Thyroid gland (tissue), 4 donors: ENCODE measurements around the gene RCOR1. TPM values are rescaled to one million over a fixed set of nuclear protein-coding genes. Genes with fewer than 3 reads are reported as not detected.

Source experiments
- DNase-seq, 2 donors: peaks; one replicate each; pipeline ENCODE4 v3.0.0-alpha.2; 2019
- H3K27ac ChIP-seq, 3 donors: fragments of 200-600 bp; sonication (generic); 1 replicate in 2 of 3; 2 replicates in 1 of 3; pipeline ENCODE4 v1.5.1; 2016 to 2019; ENCODE audit warnings: mild to moderate bottlenecking in 1 of 3, moderate library complexity in 1 of 3
- H3K27me3 ChIP-seq: fragments of 200-600 bp; sonication (generic); one replicate; pipeline ENCODE4 v1.5.1; 2019
- H3K36me3 ChIP-seq, 2 donors: fragments of 200-600 bp; sonication (generic); one replicate each; pipeline ENCODE4 v1.5.1; 2016 to 2019
- H3K4me1 ChIP-seq, 2 donors: fragments of 200-600 bp; sonication (generic); one replicate each; pipeline ENCODE4 v1.5.1; 2017 to 2019
- H3K4me3 ChIP-seq, 3 donors: fragments of 200-600 bp; sonication (generic); replicated peaks in 1 of 3; 1 replicate in 2 of 3; 2 replicates in 1 of 3; pipeline ENCODE4 v1.5.1; 2016; ENCODE audit warnings: mild to moderate bottlenecking in 1 of 3
- H3K9me3 ChIP-seq: fragments of 200-600 bp; sonication (generic); one replicate; pipeline ENCODE4 v1.5.1; 2017
- POLR2A ChIP-seq, 2 donors: fragments of 450-650 bp; IDR thresholded peaks; one replicate each; pipeline ENCODE4 v1.6.1; 2017; ENCODE audit warnings: antibody characterized with exemption in 2 of 2, mild to moderate bottlenecking in 2 of 2, moderate library complexity in 1 of 2
- WGBS, 2 donors: methylation state at CpG; one replicate each; pipeline ENCODE4 v1.1.5; 2017; 5-methylcytosine and 5-hydroxymethylcytosine counted together
- intact Hi-C: fragments of 100-400 bp; cut with DNase I; formaldehyde crosslinking; loops from one replicate; pipeline ENCODE4 v1.15.1; 2023
- total RNA-seq, 4 donors: library from RNA; depleted of rRNA; stranded (reverse); fragments of >200 nt; gene quantifications; one replicate each; pipeline ENCODE4 v1.2.3, GENCODE V29; 2016
- TF ChIP-seq, protein P1 (sequence below), 6 experiments: fragments of 200-600 bp in 3 of 6; fragments of 450-650 bp in 3 of 6; sonication (generic) in 3 of 6; IDR thresholded peaks; one replicate each; pipeline ENCODE4 v1.5.1; 2016 to 2019; ENCODE audit warnings: antibody characterized with exemption in 6 of 6, mild to moderate bottlenecking in 2 of 6, inconsistent platforms in 1 of 6, moderate library complexity in 1 of 6

RCOR1 gene
- total RNA-seq, 4 donors from 2014 or later = 9.4 to 14.2 (median 11.3) TPM

GRCh38 chr14:102579696-102580549 lies 12.5 kb upstream of the RCOR1 start:
- no peaks in the 10 kb centered on the region for H3K4me1 ChIP-seq
- H3K27me3 ChIP-seq = no peaks in the 10 kb centered on the region
- TF ChIP-seq, protein P1, sequence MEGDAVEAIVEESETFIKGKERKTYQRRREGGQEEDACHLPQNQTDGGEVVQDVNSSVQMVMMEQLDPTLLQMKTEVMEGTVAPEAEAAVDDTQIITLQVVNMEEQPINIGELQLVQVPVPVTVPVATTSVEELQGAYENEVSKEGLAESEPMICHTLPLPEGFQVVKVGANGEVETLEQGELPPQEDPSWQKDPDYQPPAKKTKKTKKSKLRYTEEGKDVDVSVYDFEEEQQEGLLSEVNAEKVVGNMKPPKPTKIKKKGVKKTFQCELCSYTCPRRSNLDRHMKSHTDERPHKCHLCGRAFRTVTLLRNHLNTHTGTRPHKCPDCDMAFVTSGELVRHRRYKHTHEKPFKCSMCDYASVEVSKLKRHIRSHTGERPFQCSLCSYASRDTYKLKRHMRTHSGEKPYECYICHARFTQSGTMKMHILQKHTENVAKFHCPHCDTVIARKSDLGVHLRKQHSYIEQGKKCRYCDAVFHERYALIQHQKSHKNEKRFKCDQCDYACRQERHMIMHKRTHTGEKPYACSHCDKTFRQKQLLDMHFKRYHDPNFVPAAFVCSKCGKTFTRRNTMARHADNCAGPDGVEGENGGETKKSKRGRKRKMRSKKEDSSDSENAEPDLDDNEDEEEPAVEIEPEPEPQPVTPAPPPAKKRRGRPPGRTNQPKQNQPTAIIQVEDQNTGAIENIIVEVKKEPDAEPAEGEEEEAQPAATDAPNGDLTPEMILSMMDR (IDR thresholded peaks at IDR 0.05) = no peak
- no peak for TF ChIP-seq POLR2A (IDR thresholded peaks at IDR 0.05)
- H3K27ac ChIP-seq = no peak overlapping the region
- no peak overlapping the region for H3K4me3 ChIP-seq
- peak in 1 of 2 donors; percentile 54 for DNase-seq
- H3K9me3 ChIP-seq = no peaks in the 10 kb centered on the region
- 62 to 74% methylated on average over 18 to 19 of the region's 19 CpGs for WGBS, 2 donors
- intact Hi-C loops = no loop called here
- no peaks in the 10 kb centered on the region for H3K36me3 ChIP-seq

GRCh38 chr14:102580550-102581110 lies 11.8 kb upstream of the RCOR1 start:
- Histone ChIP-seq H3K27me3 (no peaks in the 10 kb centered on the region), H3K9me3 (no peaks in the 10 kb centered on the region), H3K4me3 (no peak overlapping the region), H3K27ac (no peak overlapping the region), H3K4me1 (no peaks in the 10 kb centered on the region), H3K36me3 (no peaks in the 10 kb centered on the region)
- DNase-seq = no peak
- intact Hi-C loops = no loop called here
- TF ChIP-seq, protein P1 (IDR thresholded peaks at IDR 0.05) = no peak
- no peak for TF ChIP-seq POLR2A (IDR thresholded peaks at IDR 0.05)
- WGBS, 2 donors = 94 to 96% methylated on average over 10 of the region's 10 CpGs

- H3K27me3 ChIP-seq = no peaks in the 10 kb centered on the region
- no peak for DNase-seq
- H3K27ac ChIP-seq = no peak overlapping the region
- TF ChIP-seq POLR2A (IDR thresholded peaks at IDR 0.05) = no peak
- TF ChIP-seq, protein P1 (IDR thresholded peaks at IDR 0.05) = no peak
- intact Hi-C loops = no loop called here
- 92 to 93% methylated on average over 10 of the region's 10 CpGs for WGBS, 2 donors
- H3K36me3 ChIP-seq = no peaks in the 10 kb centered on the region
- no peaks in the 10 kb centered on the region for H3K4me1 ChIP-seq
- H3K4me3 ChIP-seq = no peak overlapping the region
- no peaks in the 10 kb centered on the region for H3K9me3 ChIP-seq
Observed at GRCh38 chr14:102581193-102581592, 11.3 kb upstream of the RCOR1 start.

DNA sequence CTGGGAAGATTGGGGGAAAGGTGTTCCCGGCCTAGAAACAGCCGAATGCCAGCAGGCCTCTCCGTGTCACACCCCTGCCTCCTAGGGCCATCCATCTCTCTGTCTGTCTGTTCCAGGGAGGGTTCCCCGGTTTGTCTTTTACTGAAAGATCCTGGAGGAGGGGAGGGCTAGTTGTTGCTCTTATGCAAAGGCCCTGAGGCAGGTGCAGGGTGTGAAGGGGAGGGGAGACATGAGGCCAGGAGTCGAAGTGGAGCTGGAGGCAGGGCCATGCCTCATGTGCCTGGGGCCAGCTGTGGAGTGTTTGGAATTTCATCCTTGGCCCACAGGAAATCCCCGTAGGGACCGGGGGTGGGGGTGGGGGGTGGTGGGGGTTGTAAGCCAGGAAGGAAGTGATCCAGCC lies 8.7 kb upstream of the RCOR1 start:
- H3K4me3 ChIP-seq = no peak overlapping the region
- no peaks in the 10 kb centered on the region for H3K36me3 ChIP-seq
- no peaks in the 10 kb centered on the region for H3K27me3 ChIP-seq
- WGBS, 2 donors = 75 to 91% methylated on average over 4 to 6 of the region's 7 CpGs
- no peak for TF ChIP-seq POLR2A (IDR thresholded peaks at IDR 0.05)
- TF ChIP-seq, protein P1 (IDR thresholded peaks at IDR 0.05) = no peak
- intact Hi-C loops = no loop called here
- no peak for DNase-seq
- H3K9me3 ChIP-seq = no peaks in the 10 kb centered on the region
- H3K27ac ChIP-seq = no peak overlapping the region
- H3K4me1 ChIP-seq = no peaks in the 10 kb centered on the region
